ENCODE data around the gene BSPH1.
"Not testable (repeated sequence)": the region's sequence is repeated elsewhere in the genome, so short reads cannot be mapped to it uniquely, and the experiment has no call there.

DNA sequence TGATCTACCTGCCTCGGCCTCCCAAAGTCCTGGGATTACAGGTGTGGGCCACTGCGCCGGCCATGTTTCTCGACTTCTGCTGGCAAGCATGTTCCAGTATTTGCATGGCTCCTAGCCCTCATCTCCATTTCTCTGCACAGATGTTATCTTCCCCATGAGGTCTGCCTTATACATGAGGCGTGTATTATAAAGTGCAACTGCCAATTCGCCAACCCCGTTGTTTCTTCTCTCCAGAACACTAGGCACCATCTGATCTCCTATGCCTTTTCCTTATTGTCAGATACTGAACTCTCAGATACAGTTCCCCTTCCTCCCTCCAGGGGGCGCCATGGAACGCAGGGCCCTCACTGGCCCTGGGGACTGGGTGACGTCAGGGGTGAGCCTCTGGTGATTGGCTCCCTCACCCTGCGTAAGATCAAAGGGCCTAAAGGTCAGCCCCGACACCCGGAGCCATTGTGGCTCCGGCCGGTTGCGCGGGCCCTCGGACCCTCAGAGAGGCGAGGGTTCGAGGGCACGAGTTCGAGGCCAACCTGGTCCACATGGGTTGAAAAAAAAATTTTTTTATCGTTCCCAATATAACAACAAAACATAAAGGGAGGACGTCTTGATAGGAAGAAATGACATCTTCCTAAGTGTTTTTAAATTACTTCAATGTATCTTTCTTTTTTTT lies 42.0 kb downstream of the BSPH1 start:
- not testable (repeated sequence) for TF ChIP-seq EZH2 (IDR thresholded peaks at IDR 0.05)
- TF ChIP-seq, protein P1, sequence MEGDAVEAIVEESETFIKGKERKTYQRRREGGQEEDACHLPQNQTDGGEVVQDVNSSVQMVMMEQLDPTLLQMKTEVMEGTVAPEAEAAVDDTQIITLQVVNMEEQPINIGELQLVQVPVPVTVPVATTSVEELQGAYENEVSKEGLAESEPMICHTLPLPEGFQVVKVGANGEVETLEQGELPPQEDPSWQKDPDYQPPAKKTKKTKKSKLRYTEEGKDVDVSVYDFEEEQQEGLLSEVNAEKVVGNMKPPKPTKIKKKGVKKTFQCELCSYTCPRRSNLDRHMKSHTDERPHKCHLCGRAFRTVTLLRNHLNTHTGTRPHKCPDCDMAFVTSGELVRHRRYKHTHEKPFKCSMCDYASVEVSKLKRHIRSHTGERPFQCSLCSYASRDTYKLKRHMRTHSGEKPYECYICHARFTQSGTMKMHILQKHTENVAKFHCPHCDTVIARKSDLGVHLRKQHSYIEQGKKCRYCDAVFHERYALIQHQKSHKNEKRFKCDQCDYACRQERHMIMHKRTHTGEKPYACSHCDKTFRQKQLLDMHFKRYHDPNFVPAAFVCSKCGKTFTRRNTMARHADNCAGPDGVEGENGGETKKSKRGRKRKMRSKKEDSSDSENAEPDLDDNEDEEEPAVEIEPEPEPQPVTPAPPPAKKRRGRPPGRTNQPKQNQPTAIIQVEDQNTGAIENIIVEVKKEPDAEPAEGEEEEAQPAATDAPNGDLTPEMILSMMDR (IDR thresholded peaks at IDR 0.05): peak; percentile 57
